Measurements from ENCODE around the gene CSNK1G3.
A peak's percentile ranks its signal among the peaks of the same experiment; 100 is the strongest.
"Not testable (repeated sequence)": the region's sequence is repeated elsewhere in the genome, so short reads cannot be mapped to it uniquely, and the experiment has no call there.

Gene CSNK1G3

DNA sequence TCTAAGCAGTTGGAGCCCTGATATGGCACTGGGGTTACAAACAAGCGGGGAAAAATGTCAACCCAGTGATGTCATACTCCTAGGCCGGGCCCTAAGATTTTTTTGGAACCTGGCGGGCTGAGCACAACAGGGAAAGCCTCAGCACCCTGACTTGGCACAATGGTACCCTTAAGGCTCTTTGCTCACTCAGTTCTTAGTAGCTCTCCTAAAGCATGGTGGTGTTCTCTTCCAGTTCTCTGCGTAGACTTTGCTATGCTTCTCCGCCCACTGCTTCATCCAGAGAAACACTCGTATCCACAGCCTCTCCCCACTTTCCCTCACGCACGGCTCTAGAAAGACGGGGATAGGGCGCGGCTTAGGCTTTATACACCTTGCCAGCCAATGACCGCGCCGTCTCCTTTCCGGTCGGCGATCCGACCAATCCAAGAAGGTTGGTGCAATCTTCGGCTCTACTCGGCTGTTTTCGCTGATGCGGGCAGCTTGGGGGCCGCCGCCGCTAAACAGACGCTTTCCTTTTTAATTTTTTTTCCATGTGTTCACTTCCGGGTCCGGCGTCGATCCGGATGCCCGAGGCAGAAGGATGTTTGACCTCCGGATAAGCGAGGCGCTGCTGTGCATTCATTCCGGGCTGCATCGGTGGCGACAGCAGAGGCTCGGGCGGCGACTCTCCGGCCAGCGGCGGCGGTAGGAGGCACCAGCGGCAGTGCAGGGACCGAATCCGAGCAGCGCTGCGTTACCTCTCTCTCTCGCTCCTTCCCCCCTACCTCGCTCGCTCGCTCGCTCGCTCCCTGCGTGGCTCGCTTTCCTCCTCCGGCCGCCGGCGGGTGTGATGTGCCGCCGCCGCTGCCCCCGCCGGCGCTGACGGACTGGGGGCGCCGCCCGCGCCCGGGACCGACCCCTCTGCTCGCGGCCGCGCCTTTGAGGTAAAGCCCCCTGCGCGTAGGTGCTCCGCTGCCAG, at the start of gene CSNK1G3:
Gene CSNK1G3 (plus strand): TSS at position 530 of the 958 bp plus-strand sequence. CDS start 33,487 bp downstream, outside the sequence.
- peak; percentile 0 for DNase-seq

DNA sequence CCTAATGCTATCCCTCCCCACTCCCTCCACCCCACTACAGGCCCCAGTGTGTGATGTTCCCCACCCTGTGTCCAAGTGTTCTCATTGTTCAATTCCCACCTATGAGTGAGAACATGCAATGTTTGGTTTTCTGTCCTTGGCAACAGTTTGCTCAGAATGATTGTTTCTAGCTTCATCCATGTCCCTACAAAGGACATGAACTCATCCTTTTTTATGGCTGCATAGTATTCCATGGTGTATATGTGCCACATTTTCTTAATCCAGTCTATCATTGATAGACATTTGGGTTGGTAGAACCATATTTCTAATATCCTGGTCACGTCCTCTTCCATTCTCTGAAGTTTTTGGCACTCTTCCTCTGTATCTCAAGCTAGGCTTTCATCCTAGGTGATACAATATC, 45.1 kb upstream of the CSNK1G3 start:
- DNase-seq = not testable (repeated sequence)

DNA sequence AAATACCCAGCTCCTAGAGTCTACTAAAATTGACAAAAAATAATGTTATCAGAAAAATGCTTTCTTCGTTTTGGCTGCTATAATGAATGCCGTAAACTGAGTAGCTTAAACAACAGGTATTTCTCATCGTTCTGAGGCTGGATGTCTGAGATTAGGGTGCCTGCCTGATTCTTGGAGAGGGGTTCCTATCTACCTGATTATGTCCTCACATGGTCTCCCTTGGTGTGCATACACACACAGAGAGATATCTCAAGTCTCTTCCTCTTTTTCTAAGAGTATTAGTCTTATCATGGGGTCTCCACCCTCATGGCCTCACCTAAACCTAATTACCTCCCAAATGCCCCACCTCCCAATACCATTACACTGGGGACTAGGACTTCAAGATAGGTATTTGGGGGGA, 40.6 kb upstream of the CSNK1G3 start:
- no peak for DNase-seq

DNA sequence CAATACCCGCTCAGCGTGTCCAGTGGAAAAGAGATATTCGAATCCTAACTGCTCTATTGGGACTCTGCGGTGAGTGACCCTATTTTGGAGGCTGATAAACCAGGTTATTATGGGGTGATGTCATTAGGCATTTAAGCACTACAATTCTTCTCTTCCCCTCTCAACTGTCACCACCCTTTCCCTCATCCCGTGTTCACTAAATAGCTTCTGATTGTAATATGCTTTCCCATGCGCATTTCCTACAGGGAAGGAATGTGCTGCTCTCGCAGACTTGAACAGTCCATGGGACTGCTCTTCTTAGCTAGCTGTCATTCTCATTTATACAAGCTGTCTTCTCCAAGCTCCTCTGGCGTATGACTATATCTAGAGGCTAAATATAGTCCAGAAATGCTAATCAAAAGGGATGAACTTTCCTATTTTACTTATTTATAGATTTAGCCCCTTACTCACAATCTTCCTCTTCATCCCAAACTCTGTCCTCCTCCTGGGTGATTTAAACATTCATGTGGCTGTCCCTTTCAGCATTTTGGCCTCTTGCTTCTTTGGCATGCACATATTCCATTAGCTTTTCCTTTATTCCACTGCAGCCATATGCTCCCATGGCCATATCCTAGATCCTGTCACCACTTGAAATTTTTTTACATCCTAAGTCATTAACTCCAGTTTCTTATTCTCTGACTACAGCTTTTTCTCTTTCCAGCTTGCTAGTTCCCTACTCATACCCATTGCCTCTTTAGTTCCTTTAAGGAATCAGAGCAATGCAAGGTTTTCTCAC, 39.6 kb upstream of the CSNK1G3 start:
- DNase-seq = no peak

DNA sequence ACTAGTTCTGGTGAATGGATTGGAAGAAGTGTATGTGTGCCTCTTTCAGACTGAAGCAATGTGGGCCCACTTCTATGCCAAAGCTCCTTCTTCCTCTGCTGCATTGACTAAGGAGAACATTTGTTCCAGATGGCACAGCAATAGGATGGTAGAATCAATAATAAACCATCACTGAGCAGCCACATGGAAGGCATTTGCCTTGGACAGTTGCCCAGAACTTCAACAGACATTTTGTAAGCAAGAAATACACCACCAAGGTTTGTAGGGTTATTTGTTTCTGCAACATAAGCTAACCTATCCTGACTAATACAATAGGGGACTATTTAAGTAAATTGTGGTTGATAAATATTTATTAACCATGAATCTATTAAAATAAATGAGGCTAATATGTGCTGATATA, 37.7 kb upstream of the CSNK1G3 start:
- DNase-seq = no peak

DNA sequence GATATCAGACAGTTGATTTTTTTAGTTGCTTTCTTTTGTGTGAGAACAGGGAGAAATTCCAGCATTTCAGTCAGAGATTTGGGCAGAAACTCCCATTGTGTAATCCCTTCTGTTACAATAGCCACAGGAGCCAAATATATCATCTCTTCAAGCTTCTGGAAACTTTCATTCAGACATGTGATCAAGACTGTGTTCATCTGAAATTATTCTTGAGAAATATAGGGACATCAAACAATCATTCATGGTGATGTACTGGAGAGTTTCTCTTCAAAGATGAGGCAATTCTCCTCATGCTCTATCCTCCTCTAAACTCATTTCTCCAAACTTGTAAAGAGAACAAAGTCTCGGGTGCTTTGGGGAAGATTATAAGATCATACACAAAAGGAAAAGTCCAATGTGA, 35.2 kb upstream of the CSNK1G3 start:
- no peak for DNase-seq

DNA sequence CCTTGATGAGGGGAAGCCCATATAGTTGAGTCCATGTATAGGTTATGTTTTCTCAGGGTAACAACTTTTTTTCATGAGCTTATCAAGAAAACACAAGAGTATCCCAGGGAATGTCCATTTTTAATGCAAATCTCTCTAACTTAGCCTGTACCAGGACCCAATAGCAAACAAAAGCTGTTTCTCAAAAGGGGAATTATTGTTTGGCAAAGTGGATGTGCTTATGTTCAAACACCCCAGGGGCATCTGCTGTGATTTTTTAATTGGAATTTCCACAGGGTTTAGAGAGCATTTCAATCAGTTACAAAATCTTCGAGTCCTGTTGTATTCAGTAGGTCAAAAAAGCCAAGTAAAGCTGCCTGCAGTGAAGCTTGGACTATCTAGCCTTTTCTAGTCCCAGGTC, 33.4 kb upstream of the CSNK1G3 start:
- DNase-seq = no peak

DNA sequence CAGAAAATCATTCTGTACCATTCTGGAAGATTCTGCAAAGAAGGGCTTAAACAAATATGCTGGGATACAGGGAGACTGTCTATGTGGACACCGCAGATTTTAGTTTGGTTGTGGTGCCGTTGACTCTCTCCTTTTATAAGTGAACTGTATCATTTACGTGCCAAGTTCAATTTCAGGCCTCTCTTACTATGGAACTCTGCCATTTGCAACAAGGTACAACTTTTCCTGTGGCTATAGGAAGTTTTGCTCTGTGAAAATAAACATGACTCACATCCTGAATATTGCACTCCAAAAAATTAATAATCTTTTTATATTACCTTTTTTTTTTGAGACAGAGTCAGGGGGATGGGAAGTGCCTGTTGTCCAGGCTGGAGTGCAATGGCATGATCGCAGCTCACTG, 29.7 kb upstream of the CSNK1G3 start:
- no peak for DNase-seq

DNA sequence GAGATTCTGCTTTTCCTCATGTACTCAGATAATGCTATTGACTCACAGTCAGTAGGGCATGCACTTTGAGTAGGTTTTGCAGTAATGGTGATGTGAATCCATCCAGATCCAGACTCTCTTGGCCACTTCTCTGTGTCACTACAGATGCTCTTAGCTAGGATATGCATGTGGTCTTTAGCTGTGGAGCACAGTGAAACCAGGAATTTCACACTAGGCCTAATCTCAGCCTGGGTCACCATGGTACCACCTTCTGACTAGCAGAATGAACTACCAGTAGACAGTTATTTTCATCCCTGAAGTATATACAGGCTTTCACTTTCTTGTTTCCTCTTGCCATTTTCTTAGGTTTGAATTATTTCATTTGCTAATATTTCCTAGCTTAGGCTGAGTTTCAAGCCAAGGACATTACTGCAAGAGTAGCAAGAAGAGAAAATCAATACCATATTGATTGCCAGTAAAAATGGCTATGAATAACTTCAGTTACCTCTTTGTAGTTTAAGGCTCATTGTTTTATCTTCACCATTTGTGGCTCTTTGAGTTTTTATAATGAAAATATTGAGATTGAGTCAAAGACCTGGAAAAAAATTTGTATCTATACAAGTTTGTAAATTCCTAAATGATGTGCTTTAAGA, 28.4 kb upstream of the CSNK1G3 start:
- DNase-seq = no peak

DNA sequence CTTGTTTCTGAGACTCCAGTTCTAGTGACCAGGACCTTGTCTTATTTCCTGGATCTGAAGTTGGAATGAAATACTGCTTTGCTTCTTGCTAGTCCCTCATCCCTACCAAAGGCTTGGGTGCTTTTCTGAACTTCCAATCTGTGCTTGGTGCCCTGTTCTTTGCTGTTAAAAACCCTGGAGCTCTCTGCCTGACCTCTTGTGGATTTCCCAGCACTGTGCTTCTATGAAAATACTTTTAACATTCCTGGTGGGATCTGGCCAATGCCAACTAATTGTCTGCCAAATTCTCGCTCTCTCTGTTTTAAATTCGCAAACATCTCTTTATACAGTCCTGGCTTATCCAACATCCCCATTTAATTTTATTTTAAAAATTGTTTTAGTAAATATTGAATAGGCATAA, 26.7 kb upstream of the CSNK1G3 start:
- no peak for DNase-seq

DNA sequence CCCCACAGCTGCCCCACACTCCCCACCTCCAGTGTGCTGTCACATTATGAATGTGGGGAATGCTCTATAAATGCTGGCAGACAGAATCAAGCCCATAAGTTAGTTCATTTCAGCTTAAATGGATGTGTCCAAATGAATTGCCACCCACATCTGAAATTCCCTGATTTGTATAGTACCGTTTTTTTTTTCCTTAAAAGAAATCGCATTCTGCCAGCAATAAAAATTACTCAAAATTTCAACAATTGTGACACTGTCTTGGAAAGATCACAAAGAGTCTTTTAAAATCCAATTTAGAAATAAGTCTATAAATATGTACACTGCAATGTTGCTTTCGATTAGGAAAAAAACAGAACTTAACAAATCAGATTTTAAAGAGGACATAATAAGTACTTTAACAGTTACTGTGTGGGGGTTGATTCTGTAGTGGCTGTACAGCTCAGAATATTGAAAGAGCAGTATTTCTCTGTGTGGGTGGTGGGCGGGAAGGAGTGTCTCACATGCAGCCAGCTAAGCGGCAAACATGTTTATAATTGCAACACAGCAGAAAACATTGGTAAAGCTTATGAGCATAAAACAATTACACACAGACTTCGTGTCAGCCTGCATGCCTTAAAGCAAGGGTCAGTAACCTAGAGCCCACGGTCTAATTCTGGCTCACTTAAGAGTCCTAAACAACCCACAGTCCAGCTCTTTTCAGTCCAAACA, 24.9 kb upstream of the CSNK1G3 start:
- DNase-seq = no peak

DNA sequence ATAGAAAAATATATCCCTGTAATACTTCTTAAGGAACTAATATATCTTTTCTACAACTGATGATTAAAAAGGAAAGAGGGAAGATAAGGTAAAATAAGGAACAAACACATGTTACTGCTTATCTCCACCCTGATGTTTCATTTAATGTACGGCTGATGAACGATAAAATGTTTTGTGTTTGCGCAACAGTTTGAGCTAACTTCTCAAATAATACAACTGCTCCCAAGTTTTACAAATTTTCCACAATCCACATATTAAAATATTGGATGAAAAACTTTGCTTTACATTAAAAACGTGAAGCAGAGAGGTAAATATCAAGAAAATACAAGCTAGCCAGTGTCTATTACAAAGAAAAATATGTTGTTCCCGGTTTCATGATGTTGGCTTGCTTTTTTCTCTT, 21.0 kb upstream of the CSNK1G3 start:
- DNase-seq = no peak

DNA sequence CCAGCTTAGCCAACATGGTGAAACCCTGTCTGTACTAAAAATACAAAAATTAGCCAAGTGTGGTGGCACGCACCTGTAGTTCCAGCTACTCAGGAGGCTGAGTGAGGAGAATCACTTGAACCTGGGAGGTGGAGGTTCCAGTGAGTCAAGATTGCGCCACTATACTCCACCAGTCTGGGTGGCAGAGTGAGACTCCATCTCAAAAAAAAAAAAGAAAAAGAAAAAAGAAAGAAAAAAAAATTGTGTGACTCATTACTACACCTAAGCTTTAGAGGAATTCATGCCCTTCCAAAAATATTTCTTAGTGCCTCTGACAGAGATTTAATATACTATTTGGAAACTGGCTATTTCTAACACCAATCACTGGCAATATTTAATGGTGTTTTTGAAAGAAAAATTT, 16.8 kb upstream of the CSNK1G3 start:
- not testable (repeated sequence) for DNase-seq

DNA sequence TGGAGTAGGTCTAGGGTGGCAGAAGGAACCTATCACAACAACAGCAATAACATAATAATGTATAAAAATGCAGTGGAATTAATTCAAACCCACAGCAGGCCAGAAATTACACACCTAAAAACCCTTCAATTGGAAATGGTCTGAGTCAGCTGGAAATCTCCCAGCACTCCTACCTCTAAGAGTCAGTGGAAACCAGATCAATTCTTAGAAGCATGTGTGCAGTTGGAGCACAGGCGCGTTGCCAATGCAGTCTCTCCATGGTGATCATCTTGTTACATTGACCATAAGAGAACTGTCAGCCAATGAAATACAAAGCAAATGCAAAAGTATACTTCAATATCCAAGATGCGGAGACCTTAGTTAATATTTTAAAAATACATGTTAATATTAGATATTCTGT, 15.1 kb upstream of the CSNK1G3 start:
- DNase-seq = no peak

DNA sequence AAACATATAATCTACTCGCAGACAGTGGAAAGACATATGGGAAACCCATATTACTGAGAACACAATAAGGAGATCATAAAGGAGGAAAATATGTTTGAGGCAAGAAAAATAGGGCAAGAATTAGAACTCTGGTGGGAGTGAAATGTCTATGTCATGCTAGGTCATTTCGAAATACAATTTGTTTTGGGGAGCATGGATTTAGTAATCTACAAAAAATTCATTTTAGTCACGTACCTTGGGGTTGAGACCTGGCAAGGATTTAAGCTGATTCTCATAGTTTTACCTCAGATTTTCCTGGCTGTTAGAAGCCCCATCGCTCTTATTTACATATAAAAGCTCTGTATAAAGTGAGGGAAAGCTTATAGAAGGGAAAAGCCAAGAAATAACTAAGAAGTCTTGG, 11.5 kb upstream of the CSNK1G3 start:
- DNase-seq = no peak

DNA sequence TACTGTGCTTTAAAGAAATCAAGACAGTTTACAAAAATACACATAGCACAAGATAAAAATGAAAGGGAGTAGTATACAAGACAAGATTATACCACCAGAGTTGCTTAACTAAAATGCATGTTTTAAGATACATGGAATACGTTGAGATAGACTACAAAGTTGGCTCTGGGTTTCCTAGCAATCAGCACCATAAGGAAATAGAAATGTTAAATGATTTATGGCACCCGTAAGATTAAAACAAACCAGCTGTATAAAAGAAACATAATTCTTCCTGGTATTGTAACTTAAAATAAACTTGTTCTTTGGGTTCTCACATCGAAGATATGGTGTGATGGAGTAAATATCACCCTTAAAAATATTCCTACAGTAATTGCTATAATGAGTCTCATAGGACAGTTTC, 9.9 kb upstream of the CSNK1G3 start:
- no peak for DNase-seq

DNA sequence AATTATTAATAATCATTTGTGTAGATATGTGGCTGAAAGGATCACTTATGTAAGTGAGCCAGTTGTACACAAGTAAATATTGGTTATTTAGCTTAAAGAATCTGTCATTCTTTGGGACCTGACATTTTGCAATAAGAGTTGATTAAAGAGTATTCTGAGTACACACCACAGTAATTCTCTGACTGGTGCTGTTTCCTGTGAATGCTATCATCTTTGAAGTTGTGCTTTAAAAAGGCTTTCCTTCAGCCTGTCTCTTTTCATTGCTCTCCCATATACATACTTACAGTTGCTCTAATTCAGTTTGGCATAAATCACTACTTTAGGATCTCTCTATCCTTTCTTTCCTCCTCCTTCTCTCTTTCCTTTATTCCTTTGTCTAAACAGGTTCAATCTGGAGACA, 8.7 kb upstream of the CSNK1G3 start:
- no peak for DNase-seq

DNA sequence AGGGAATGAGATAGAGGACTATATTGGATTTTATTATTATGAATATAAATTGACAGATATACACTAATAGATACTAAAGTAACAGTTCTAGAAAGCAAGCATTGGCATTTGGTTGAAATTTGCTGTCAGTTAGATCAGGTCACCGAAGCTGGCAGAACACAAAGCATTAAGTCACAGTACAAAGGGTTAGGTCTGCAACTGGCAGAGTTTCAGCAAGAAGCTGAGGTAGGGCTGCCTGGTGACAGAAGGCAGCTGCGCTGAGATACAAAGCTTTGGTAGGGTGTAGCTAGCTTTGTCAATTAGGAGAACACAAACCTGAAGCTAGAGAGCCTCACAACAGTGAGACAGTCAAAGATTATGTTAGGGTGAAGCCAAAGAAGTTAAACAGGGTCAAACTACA, 6.3 kb upstream of the CSNK1G3 start:
- DNase-seq = no peak

DNA sequence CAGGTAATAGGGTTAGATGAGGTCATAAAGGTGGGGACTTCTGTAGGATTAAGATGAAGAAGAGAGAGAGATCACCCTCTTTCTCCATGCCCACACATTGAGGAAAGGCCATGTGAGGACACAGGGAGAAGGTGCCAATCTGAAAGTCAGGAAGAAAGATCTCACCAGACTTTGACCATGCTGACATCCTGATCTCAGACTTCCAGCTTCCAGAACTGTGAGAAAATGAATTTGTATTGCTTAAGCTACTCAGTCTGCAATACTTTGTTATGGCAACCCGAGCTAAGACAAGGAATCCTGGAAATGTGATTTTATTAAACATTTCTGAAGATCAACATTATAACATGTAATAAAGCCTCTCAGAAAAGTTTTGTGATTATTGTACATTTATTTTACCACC, 3.5 kb upstream of the CSNK1G3 start:
- no peak for DNase-seq

DNA sequence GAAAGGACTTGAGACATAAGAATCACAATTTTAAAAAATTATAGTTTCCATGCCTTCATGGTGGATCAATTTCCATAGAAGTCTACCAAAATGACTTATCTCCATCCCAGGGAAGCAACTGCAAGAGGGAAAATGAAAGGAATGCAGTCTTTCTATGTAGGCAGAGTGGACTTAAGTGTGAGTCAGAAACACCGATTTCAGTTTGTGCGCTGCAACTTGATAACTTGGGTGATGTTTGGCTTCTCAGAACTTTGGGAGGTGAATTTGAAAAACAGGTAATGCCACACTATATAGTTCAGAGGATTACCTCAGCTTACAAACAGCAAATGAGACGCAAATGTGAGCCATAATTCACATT, 708 bp upstream of the CSNK1G3 start:
- DNase-seq = no peak

DNA sequence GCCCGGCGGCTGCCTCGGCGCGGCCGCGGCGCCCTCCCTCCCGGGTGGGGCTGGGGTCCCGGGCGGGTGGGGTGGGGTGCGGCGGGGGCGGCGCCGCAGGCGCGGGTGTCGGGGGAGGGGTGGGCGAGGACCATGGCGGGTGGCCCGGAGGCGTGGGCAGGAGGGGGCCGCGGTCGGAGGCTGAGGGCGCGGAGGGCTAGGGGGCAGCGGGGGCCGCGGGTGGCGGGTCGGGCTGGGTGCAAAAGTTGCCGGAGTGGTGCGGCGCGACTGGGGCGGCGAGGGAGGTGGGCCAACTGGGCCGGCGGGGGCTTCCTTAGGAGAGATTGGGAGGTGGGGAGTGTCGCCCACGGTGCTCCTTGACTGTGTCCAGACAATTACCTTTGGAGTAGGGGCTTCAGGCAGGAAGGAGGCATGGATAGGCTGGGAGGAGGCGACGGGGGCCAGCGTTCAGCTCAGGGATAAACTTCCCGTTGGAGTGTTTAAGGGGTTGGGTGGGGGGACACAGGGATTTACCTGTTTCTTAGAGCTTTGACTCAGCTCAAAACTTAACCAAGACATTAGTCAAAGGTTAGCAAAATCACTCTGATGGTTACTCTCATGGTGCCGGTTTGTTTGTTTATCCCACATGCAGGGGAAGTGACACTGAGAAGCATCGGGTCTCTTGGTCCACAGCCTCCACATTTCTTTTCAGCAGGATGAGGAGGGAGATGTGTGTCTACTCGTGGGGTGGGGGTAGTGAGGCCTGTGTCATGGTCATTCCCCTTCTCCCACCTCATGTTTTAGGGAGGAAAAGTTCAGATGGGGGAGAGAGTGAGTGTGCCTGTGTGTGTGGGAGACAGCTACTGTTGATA, 859 bp downstream of the CSNK1G3 start:
- DNase-seq = no peak

Data from NCI-H146 (cell line).